PFSK-1 (cell line): ENCODE measurements around the gene CFAP410.

Experiments
- POLR2AphosphoS5 ChIP-seq: IDR thresholded peaks from 2 replicates; pipeline ENCODE4 v1.6.1; 2012; ENCODE audit warnings: low read depth, mild to moderate bottlenecking, control low read depth, low read length, moderate library complexity
- REST ChIP-seq, 2 experiments: IDR thresholded peaks; 2 replicates each; pipeline versions ENCODE4 v1.6.1 to v1.8.0; 2011 to 2012; ENCODE audit warnings: low read depth in 2 of 2, low read length in 2 of 2, control low read depth in 1 of 2, inconsistent platforms in 1 of 2, mild to moderate bottlenecking in 1 of 2, moderate library complexity in 1 of 2; ENCODE audit not compliant: insufficient read depth in 1 of 2
- SIN3A ChIP-seq: IDR thresholded peaks from 2 replicates; pipeline ENCODE4 v1.6.1; 2012; ENCODE audit warnings: mild to moderate bottlenecking, low read length, moderate library complexity, borderline replicate concordance; ENCODE audit not compliant: insufficient read depth
- TAF1 ChIP-seq: IDR thresholded peaks from 2 replicates; pipeline ENCODE4 v1.6.1; 2012; ENCODE audit warnings: low read length, control low read depth, borderline replicate concordance; ENCODE audit not compliant: insufficient read depth

GRCh38 chr21:44347911-44348451, 8.8 kb upstream of the CFAP410 start:
- no peak for TF ChIP-seq REST (IDR thresholded peaks at IDR 0.05; ENCODE audit: insufficient read depth in 1 of 2, low read depth in 2 of 2, low read length in 2 of 2)
- no peak for TF ChIP-seq POLR2AphosphoS5
- no peak for TF ChIP-seq TAF1
- no peak for TF ChIP-seq SIN3A
